Fibroblast of mammary gland (primary cell): ENCODE data around the gene NOP9.
"Not testable (repeated sequence)": the region's sequence is repeated elsewhere in the genome, so short reads cannot be mapped to it uniquely, and the experiment has no call there.

Experiments
- DNase-seq: peaks from one replicate; pipeline ENCODE4 v3.0.0-alpha.2; 2010; ENCODE audit warnings: low read depth
- H3K4me3 ChIP-seq: 2 replicates; pipeline ENCODE4 v1.5.1; 2011; ENCODE audit warnings: low read depth, mild to moderate bottlenecking, low read length, moderate library complexity; ENCODE audit not compliant: control insufficient read depth
- TF ChIP-seq, protein P1 (sequence below): conservative IDR thresholded peaks from 2 replicates; pipeline ENCODE4 v1.5.1; 2011; ENCODE audit warnings: low read depth, low read length, inconsistent platforms; ENCODE audit not compliant: control insufficient read depth, insufficient read depth

NOP9 gene

DNA sequence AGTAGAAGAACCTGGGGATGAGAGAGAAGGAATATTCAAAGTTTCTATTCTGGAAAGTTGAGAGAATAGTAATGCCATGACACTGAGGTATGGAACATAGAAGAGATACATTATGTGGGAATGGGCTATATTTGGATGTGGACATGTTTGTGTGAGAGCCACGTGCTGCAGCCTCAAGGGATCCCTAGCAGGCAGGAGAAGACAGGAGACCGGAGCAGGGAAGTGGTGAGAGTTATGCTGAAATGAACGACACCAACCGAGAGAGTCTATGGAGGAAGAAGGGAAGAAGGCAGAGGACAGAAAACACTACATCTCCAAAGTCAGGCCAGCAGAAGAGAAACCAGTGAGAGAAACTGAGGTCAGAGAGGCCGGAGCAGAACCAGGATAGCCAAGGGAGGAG is 50.1 kb downstream of the NOP9 start:
- DNase-seq: no peak
- TF ChIP-seq, protein P1, sequence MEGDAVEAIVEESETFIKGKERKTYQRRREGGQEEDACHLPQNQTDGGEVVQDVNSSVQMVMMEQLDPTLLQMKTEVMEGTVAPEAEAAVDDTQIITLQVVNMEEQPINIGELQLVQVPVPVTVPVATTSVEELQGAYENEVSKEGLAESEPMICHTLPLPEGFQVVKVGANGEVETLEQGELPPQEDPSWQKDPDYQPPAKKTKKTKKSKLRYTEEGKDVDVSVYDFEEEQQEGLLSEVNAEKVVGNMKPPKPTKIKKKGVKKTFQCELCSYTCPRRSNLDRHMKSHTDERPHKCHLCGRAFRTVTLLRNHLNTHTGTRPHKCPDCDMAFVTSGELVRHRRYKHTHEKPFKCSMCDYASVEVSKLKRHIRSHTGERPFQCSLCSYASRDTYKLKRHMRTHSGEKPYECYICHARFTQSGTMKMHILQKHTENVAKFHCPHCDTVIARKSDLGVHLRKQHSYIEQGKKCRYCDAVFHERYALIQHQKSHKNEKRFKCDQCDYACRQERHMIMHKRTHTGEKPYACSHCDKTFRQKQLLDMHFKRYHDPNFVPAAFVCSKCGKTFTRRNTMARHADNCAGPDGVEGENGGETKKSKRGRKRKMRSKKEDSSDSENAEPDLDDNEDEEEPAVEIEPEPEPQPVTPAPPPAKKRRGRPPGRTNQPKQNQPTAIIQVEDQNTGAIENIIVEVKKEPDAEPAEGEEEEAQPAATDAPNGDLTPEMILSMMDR: no peak
- H3K4me3 ChIP-seq: no peak overlapping the region

DNA sequence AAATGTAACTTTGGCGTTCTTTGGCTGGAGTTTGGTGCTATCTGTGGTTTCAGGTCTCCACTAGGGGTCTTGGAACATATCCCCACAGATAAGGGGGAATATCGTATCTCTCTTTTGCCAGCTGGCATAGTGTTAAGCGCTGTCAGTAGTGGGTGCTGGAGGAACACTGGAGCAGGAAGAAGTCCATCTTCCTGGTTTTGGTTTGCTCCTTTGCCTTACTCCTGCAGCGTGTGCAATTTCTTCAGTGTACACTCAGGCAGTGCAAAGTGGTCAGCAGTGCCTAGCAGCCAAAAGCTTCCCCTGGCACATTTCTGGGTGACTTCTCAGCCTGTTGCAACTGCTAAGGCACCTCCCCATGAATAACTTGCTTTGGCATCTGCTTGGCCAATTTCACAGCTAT is 51.9 kb downstream of the NOP9 start:
- TF ChIP-seq, protein P1: no peak
- no peak overlapping the region for H3K4me3 ChIP-seq
- peak; percentile 58 for DNase-seq

DNA sequence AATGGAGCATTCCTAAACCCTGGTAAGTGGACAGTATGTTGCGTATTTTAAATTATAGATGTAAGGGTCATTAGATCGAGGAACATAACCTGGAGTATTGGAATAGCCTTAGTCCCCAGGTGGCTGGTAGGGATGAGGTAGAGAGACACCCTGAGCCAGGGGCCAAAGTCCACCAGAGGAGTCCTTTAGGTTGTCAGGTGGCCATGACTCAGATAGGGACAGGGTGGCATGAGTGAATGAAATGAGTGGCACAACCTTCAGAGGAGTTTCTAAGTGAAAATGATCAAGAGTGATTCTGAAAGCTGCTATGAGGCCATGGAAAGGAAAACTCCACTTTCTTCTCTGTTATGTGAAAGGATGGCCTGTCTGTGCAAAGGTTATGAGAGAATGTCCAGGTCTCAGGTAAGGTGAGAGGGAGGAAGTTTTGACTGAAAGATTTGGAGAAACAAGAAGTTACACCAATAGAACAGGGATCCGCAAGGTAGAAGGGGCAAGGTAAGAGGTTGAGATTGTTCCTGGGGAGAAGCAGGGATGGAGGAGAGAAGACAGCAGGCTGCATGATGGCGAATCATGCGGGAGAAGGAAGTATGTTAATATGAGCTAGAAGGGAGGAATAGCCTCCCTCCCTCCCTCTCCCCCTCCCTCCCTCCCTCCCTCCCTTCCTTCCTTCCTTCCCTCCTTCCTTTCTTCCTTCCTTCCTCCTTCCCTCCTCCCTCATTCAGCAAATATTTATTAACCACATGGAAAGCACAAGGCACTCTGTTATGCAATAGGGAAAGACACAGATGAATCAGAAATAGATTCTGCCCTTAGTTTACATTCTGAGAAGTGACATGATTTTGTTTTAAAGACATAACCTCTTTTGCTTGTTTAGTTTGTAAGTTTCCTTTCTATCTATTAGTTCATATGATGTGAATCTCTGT is 54.2 kb downstream of the NOP9 start:
- H3K4me3 ChIP-seq: no peak overlapping the region
- peak; percentile 78 for DNase-seq
- TF ChIP-seq, protein P1: no peak

DNA sequence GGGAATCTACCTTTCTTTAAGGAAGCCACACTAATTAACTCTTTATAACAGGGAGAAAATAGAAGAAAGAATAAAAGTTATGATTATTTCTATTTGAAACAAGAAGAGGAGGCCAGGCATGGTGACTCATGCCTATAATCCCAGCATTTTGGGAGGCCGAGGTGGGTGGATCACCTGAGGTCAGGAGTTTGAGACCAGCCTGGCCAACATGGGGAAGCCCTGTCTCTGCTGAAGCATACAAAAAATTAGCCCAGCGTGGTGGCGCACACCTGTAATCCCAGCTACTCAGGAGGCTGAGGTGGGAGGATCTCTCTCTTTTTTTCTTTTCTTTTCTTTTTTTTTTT is 54.8 kb downstream of the NOP9 start:
- DNase-seq, H3K4me3 ChIP-seq: not testable (repeated sequence)

DNA sequence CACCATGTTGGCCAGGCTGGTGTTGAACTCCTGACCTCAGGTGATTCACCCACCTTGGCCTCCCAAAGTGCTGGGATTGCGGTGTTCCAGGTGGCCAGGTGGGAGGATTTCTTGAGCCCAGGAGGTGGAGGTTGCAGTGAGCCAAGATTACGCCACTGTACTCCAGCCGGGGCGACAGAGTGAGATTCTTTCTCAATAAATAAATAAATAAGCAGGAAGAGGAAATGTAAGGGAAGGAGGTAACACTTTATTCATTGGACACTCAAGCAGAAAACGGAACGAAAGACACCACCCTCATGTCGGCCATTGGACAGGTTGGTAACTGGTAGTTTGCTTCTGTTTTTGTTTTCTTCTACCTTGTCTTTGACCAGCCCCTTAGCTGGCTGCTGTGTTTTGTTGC is 55.4 kb downstream of the NOP9 start:
- TF ChIP-seq, protein P1: no peak
- no peak overlapping the region for H3K4me3 ChIP-seq
- no peak for DNase-seq

DNA sequence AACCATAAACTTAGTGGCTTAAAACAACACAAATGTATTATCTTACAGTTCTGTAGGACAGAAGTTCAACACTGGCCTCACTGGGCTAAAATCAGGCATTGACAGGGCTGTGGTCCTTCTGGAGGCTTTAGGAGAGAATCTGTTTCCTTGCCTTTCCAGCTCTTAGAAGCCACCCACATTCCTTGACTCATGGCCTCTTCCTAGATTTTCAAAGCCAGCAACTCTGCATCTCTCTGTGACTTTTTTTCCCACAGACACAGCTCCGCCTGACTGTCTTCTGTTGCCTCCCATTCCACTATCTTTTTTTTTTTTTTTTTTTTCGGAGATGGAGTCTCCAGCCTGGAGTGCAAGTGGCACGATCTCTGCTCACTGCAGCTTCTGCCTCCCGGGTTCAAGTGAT is 56.6 kb downstream of the NOP9 start:
- no peak overlapping the region for H3K4me3 ChIP-seq
- TF ChIP-seq, protein P1: no peak
- no peak for DNase-seq
